ENCODE data around the gene ABCD2. TPM values are rescaled to one million over a fixed set of nuclear protein-coding genes. Genes with fewer than 3 reads are reported as not detected.
"Not testable (repeated sequence)": the region's sequence is repeated elsewhere in the genome, so short reads cannot be mapped to it uniquely, and the experiment has no call there.

Gene ABCD2
- total RNA-seq, 4 donors from 2014 or later = 0.35 to 2.6 (median 1.7) TPM

GRCh38 chr12:39533951-39534350 is 85.7 kb downstream of the ABCD2 start:
- H3K4me3 ChIP-seq = no peak overlapping the region
- TF ChIP-seq POLR2A (IDR thresholded peaks at IDR 0.05) (no peak), CTCF (IDR thresholded peaks at IDR 0.05) (no peak), POLR2AphosphoS5 (IDR thresholded peaks at IDR 0.05) (no peak), EP300 (IDR thresholded peaks at IDR 0.05) (no peak)
- no peaks in the 10 kb centered on the region for H3K27me3 ChIP-seq
- no peaks in the 10 kb centered on the region for H3K9me3 ChIP-seq
- H3K27ac ChIP-seq = no peak overlapping the region
- no peaks in the 10 kb centered on the region for H3K36me3 ChIP-seq
- ATAC-seq = no peak
- peaks cover 0 to 5% (median 2%) of the 10 kb centered on the region in 3 donors for H3K4me1 ChIP-seq

GRCh38 chr12:39532448-39532847 is 87.2 kb downstream of the ABCD2 start:
- TF ChIP-seq CTCF (IDR thresholded peaks at IDR 0.05) = no peak
- no peak for TF ChIP-seq EP300 (IDR thresholded peaks at IDR 0.05)
- no peak for TF ChIP-seq POLR2AphosphoS5 (IDR thresholded peaks at IDR 0.05)
- no peak for TF ChIP-seq POLR2A (IDR thresholded peaks at IDR 0.05)
- H3K9me3 ChIP-seq = no peaks in the 10 kb centered on the region
- WGBS, 2 donors (ENCODE audit: low coverage in 1 of 2) = 82 to 88% methylated on average over 4 of the region's 4 CpGs
- no peaks in the 10 kb centered on the region for H3K36me3 ChIP-seq
- H3K27me3 ChIP-seq = no peaks in the 10 kb centered on the region
- no peak overlapping the region for H3K4me3 ChIP-seq
- no peak for ATAC-seq
- H3K4me1 ChIP-seq = peaks cover 0 to 5% (median 2%) of the 10 kb centered on the region in 3 donors
- no peak overlapping the region for H3K27ac ChIP-seq

- TF ChIP-seq EP300 (IDR thresholded peaks at IDR 0.05) (no peak), POLR2AphosphoS5 (IDR thresholded peaks at IDR 0.05) (no peak), CTCF (IDR thresholded peaks at IDR 0.05) (no peak), POLR2A (IDR thresholded peaks at IDR 0.05) (no peak)
- Histone ChIP-seq H3K27me3 (no peaks in the 10 kb centered on the region), H3K4me1 (peaks cover 0 to 5% (median 2%) of the 10 kb centered on the region in 3 donors), H3K36me3 (no peaks in the 10 kb centered on the region), H3K4me3 (no peak overlapping the region), H3K27ac (no peak overlapping the region), H3K9me3 (no peaks in the 10 kb centered on the region)
- ATAC-seq = no peak
- WGBS, 2 donors (ENCODE audit: low coverage in 1 of 2) = 65 to 76% methylated on average over 2 of the region's 2 CpGs
Measured at GRCh38 chr12:39526974-39527373, 92.6 kb downstream of the ABCD2 start.

- H3K9me3 ChIP-seq, H3K4me3 ChIP-seq, H3K27ac ChIP-seq, H3K4me1 ChIP-seq, H3K36me3 ChIP-seq, H3K27me3 ChIP-seq, ATAC-seq: not testable (repeated sequence)
Measured at GRCh38 chr12:39522167-39522566, 97.4 kb downstream of the ABCD2 start.

DNA sequence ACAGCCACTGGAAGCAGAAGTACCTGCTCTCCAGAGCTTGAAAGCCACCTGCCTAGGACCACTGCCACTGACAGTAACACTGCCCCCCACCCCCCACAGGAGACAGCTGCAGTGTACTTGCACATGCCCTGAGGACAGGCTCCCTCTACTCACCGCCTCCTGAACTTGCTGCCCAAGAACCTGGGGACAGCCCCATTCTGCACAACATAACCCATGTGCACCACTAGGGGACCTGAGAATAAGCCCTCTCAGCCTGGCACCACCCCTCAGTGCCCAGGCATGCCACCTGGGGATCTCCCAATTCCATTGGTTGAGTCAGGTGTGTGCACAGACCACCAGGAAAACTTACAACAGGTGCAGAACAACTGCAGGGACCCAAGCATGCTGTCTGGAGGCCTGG is 109.6 kb downstream of the ABCD2 start:
- Histone ChIP-seq H3K4me1 (no peaks in the 10 kb centered on the region), H3K4me3 (no peak overlapping the region), H3K27ac (no peak overlapping the region), H3K27me3 (no peaks in the 10 kb centered on the region), H3K36me3 (no peaks in the 10 kb centered on the region), H3K9me3 (peaks cover 0 to 16% (median 0%) of the 10 kb centered on the region in 3 donors)
- TF ChIP-seq POLR2A (IDR thresholded peaks at IDR 0.05) (no peak), EP300 (IDR thresholded peaks at IDR 0.05) (no peak), POLR2AphosphoS5 (IDR thresholded peaks at IDR 0.05) (no peak), CTCF (IDR thresholded peaks at IDR 0.05) (no peak)
- no peak for ATAC-seq
- no CpG with 5 or more reads among the region's 1 CpG for WGBS, 2 donors (ENCODE audit: low coverage in 1 of 2)

DNA sequence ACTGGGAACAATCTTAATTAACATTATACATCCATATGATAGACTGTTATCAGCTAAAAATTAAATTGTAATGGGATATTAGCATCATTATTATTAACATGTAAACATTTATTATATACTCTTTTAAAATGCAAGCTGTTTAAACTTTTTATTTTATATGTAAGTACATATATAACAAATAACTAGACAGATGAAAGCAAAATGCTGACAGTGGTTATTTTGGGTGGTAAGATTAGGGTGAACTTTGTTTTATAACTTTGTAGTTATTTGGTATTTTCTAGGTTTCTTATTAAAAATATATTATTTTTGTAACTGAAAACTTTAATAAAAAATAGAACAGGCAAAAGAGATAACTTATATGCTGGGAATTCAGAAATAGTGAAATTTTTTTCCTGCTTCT is 114.0 kb downstream of the ABCD2 start:
- no peaks in the 10 kb centered on the region for H3K27me3 ChIP-seq

More for the DNA sequence above, 114.0 kb downstream of the ABCD2 start:
- TF ChIP-seq POLR2A (IDR thresholded peaks at IDR 0.05) (no peak), POLR2AphosphoS5 (IDR thresholded peaks at IDR 0.05) (no peak), EP300 (IDR thresholded peaks at IDR 0.05) (no peak), CTCF (IDR thresholded peaks at IDR 0.05) (no peak)
- Histone ChIP-seq H3K9me3 (peaks cover 0 to 3% (median 0%) of the 10 kb centered on the region in 3 donors), H3K4me1 (no peaks in the 10 kb centered on the region), H3K36me3 (no peaks in the 10 kb centered on the region), H3K4me3 (no peak overlapping the region), H3K27ac (no peak overlapping the region)
- no peak for ATAC-seq

Data from gastroesophageal sphincter (tissue), 4 donors.